ENCODE results near the gene TLCD2. TPM values are rescaled to one million over a fixed set of nuclear protein-coding genes. Genes with fewer than 3 reads are reported as not detected.
A peak's percentile ranks its signal among the peaks of the same experiment; 100 is the strongest.

TLCD2 gene
- total and polyA plus RNA-seq, 9 of the 15 experiments (the other 6 are each of a cell fraction or from before 2014, with no cell fraction given) = 0.10 to 0.89 (median 0.58) TPM

DNA sequence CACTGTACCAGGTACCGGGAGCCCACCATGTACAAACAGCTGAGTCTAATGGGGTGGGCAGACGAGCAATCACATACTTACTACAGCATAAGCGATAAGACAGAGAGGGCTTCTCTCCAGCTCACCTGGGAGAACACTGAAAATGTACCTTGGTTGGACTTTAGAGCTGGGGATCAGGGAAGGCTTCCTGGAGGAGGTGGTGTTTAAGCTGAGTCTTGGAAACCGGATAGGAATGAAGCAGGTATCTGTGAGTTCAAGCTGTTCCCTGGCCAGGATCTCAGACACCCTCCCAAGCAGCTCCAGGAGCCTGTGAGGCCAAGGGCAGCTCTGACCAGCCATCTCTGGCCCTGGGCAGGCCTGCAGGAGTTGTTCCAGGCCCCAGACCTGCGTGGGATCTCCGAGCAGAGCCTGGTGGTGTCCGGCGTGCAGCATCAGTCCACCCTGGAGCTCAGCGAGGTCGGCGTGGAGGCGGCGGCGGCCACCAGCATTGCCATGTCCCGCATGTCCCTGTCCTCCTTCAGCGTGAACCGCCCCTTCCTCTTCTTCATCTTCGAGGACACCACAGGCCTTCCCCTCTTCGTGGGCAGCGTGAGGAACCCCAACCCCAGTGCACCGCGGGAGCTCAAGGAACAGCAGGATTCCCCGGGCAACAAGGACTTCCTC lies 43.7 kb upstream of the TLCD2 start (continued):
- TF ChIP-seq, protein P1, sequence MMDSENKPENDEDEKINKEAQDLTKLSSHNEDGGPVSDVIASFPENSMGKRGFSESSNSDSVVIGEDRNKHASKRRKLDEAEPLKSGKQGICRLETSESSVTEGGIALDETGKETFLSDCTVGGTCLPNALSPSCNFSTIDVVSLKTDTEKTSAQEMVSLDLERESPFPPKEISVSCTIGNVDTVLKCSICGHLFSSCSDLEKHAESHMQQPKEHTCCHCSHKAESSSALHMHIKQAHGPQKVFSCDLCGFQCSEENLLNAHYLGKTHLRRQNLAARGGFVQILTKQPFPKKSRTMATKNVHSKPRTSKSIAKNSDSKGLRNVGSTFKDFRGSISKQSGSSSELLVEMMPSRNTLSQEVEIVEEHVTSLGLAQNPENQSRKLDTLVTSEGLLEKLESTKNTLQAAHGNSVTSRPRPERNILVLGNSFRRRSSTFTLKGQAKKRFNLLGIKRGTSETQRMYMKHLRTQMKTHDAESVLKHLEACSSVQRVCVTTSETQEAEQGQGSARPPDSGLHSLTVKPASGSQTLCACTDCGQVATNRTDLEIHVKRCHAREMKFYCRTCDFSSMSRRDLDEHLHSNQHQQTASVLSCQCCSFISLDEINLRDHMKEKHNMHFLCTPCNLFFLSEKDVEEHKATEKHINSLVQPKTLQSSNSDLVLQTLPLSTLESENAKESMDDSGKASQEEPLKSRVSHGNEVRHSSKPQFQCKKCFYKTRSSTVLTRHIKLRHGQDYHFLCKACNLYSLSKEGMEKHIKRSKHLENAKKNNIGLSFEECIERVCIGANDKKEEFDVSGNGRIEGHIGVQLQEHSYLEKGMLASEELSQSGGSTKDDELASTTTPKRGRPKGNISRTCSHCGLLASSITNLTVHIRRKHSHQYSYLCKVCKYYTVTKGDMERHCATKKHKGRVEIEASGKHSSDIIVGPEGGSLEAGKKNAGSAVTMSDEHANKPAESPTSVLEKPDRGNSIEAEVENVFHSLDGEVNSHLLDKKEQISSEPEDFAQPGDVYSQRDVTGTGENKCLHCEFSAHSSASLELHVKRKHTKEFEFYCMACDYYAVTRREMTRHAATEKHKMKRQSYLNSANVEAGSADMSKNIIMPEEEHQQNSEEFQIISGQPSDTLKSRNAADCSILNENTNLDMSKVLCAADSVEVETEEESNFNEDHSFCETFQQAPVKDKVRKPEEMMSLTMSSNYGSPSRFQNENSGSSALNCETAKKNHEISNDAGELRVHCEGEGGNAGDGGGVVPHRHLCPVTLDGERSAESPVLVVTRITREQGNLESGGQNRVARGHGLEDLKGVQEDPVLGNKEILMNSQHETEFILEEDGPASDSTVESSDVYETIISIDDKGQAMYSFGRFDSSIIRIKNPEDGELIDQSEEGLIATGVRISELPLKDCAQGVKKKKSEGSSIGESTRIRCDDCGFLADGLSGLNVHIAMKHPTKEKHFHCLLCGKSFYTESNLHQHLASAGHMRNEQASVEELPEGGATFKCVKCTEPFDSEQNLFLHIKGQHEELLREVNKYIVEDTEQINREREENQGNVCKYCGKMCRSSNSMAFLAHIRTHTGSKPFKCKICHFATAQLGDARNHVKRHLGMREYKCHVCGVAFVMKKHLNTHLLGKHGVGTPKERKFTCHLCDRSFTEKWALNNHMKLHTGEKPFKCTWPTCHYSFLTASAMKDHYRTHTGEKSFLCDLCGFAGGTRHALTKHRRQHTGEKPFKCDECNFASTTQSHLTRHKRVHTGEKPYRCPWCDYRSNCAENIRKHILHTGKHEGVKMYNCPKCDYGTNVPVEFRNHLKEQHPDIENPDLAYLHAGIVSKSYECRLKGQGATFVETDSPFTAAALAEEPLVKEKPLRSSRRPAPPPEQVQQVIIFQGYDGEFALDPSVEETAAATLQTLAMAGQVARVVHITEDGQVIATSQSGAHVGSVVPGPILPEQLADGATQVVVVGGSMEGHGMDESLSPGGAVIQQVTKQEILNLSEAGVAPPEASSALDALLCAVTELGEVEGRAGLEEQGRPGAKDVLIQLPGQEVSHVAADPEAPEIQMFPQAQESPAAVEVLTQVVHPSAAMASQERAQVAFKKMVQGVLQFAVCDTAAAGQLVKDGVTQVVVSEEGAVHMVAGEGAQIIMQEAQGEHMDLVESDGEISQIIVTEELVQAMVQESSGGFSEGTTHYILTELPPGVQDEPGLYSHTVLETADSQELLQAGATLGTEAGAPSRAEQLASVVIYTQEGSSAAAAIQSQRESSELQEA (IDR thresholded peaks at IDR 0.05; ENCODE audit: low read depth) = no peak
- peak; percentile 35 to 72; a peak in 3 of 4 replicates for TF ChIP-seq KDM1A (IDR thresholded peaks at IDR 0.05)
- TF ChIP-seq FOXJ3 (CRISPR knock-in tag; IDR thresholded peaks at IDR 0.05) = no peak
- no peak for TF ChIP-seq POLR3A (IDR thresholded peaks at IDR 0.05; ENCODE audit: borderline replicate concordance, extremely low read depth, insufficient read depth, insufficient read length)
- peak; percentile 85 for TF ChIP-seq BCOR (IDR thresholded peaks at IDR 0.05)
- TF ChIP-seq MTF1 (CRISPR knock-in tag; IDR thresholded peaks at IDR 0.05; ENCODE audit: borderline replicate concordance) = no peak
- TF ChIP-seq ADNP (tag; IDR thresholded peaks at IDR 0.05) = 0 out of 2 replicates have a peak, but pooled peaks have one; percentile 36
- TF ChIP-seq TAL1 (IDR thresholded peaks at IDR 0.05) = no peak
- TF ChIP-seq ZFP36 (IDR thresholded peaks at IDR 0.05; ENCODE audit: low read depth, low read length, partially characterized antibody) = peak; percentile 95
